Ovary (tissue), 9 donors: ENCODE data around the gene CD180. TPM values are rescaled to one million over a fixed set of nuclear protein-coding genes. Genes with fewer than 3 reads are reported as not detected.

Experiments
- DNase-seq, 5 donors: peaks; one replicate each; pipeline ENCODE4 v3.0.0-alpha.2; 2019 to 2020
- H3K27ac ChIP-seq, 2 donors: fragments of 200-600 bp; one replicate each; pipeline versions ENCODE4 v1.5.1 to v1.8.0; 2019 to 2022
- H3K27me3 ChIP-seq: fragments of 200-600 bp; one replicate; pipeline ENCODE4 v1.8.0; 2022
- H3K36me3 ChIP-seq: fragments of 200-600 bp; sonication (generic); one replicate; pipeline ENCODE4 v1.5.1; 2019
- H3K4me1 ChIP-seq: one replicate; pipeline ENCODE4 v1.8.1; 2013; ENCODE audit warnings: mild to moderate bottlenecking, moderate library complexity; ENCODE audit not compliant: insufficient read depth
- H3K4me3 ChIP-seq: fragments of 200-600 bp; sonication (generic); one replicate; pipeline ENCODE4 v1.5.1; 2017
- H3K9me3 ChIP-seq, 2 donors: fragments of 200-600 bp in 1 of 2; sonication (generic) in 1 of 2; one replicate each; pipeline versions ENCODE4 v1.5.1 to v1.8.1; 2013 to 2019; ENCODE audit warnings: mild to moderate bottlenecking in 1 of 2, moderate library complexity in 1 of 2
- EP300 ChIP-seq: sonication (generic); formaldehyde crosslinking; IDR thresholded peaks from one replicate; pipeline ENCODE4 v1.6.1; 2017; ENCODE audit warnings: antibody characterized with exemption
- POLR2A ChIP-seq: fragments of 450-650 bp; IDR thresholded peaks from one replicate; pipeline ENCODE4 v1.6.1; 2017; ENCODE audit warnings: antibody characterized with exemption, mild to moderate bottlenecking, moderate library complexity
- WGBS, 3 donors: extraction: QIAGEN DNeasy Blood & Tissue Kit in 1 of 3; methylation state at CpG; one replicate each; pipeline versions ENCODE4 v1.1.5 to v1.1.7; 2013 to 2017; 5-methylcytosine and 5-hydroxymethylcytosine counted together
- intact Hi-C, 4 donors: fragments of 100-400 bp; cut with DNase I; formaldehyde crosslinking; loops; one replicate each; pipeline versions ENCODE4 v1.11.0 to v1.15.1; 2022 to 2023
- polyA plus RNA-seq, 2 donors: library from polyadenylated mRNA; stranded (reverse); fragments of 200-250 nt in 1 of 2; fragments of 350-450 nt in 1 of 2; fragmentation: Illumina TruSeq in 1 of 2; extraction: RNeasy Lipid Tissue Mini Kit (QIAGEN cat#74804) in 1 of 2; gene quantifications; one replicate each; pipeline ENCODE4 v1.2.3, GENCODE V29; 2013 to 2014
- total RNA-seq, 7 donors: library from RNA; depleted of rRNA in 2 of 7; stranded (reverse); fragments of >200 nt in 2 of 7; fragmentation: NEBNext Ultra II Directional in 3 of 7; extraction: Animal tissue kit (Norgen Biotek cat#: 25700) in 3 of 7; gene quantifications; one replicate each; pipeline versions ENCODE4 v1.1.0 to v1.2.4, GENCODE V29; 2016 to 2023
- TF ChIP-seq, protein P1 (sequence below), 3 donors: fragments of 450-650 bp in 2 of 3; fragments of 200-600 bp in 1 of 3; IDR thresholded peaks; one replicate each; pipeline versions ENCODE4 v1.5.1 to v1.8.0; 2016 to 2022; ENCODE audit warnings: antibody characterized with exemption in 3 of 3, mild to moderate bottlenecking in 1 of 3
- donor health status: DM: no; HTN: no; CAD: no; lungs with moderate emphysema.
- donor health status: DM: no; HTN: no; CAD: no.
- donor health status: Bipolar disorder and iron deficiency.
- donor health status: DM: yes; HTN: yes; CAD: no.
- donor health status: DM: no; HTN: no; CAD: no.
- donor health status: DM: yes; HTN: yes; CAD: no.

The CD180 gene
- total and polyA plus RNA-seq, 9 donors: 0.15 to 2.9 (median 0.30) TPM

DNA sequence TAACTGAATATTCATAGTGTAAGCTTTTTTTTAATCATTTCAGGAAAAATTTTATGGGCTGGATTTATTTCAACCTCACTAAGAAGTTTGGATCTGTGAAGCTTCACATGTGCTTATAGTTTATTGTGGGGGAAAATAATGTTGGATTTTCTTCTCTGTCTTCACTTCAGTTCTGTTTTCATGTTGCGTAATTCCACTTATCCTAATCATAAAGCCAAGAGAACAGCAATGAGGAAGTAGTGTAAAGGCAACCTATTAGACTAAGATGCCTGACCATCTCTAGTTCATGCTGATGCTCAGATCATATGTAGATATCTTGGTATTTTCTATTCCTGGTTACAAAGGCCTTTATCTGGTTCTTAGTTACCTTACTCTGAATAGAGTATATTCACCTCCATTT lies 50.0 kb downstream of the CD180 start:
- Histone ChIP-seq H3K9me3 (no peaks in the 10 kb centered on the region), H3K4me3 (no peak overlapping the region), H3K27me3 (no peaks in the 10 kb centered on the region), H3K27ac (no peak overlapping the region), H3K36me3 (no peaks in the 10 kb centered on the region), H3K4me1 (peaks cover 4% of the 10 kb centered on the region)
- TF ChIP-seq EP300: no peak
- TF ChIP-seq, protein P1, sequence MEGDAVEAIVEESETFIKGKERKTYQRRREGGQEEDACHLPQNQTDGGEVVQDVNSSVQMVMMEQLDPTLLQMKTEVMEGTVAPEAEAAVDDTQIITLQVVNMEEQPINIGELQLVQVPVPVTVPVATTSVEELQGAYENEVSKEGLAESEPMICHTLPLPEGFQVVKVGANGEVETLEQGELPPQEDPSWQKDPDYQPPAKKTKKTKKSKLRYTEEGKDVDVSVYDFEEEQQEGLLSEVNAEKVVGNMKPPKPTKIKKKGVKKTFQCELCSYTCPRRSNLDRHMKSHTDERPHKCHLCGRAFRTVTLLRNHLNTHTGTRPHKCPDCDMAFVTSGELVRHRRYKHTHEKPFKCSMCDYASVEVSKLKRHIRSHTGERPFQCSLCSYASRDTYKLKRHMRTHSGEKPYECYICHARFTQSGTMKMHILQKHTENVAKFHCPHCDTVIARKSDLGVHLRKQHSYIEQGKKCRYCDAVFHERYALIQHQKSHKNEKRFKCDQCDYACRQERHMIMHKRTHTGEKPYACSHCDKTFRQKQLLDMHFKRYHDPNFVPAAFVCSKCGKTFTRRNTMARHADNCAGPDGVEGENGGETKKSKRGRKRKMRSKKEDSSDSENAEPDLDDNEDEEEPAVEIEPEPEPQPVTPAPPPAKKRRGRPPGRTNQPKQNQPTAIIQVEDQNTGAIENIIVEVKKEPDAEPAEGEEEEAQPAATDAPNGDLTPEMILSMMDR (IDR thresholded peaks at IDR 0.05): no peak
- TF ChIP-seq POLR2A: no peak
- 85 to 92% (median 88%) methylated on average over 1 of the region's 1 CpG for WGBS, 3 donors
- DNase-seq: no peak
- intact Hi-C loops: loop anchor here in 1 of 4 donors (10.0 kb wide), 1 partner anchor 332 kb away; no protein-coding TSS in a partner anchor

- TF ChIP-seq POLR2A: no peak
- TF ChIP-seq, protein P1 (IDR thresholded peaks at IDR 0.05): no peak
- TF ChIP-seq EP300: no peak
- no peaks in the 10 kb centered on the region for H3K36me3 ChIP-seq
- H3K9me3 ChIP-seq: no peaks in the 10 kb centered on the region
- WGBS, 3 donors: 93 to 95% (median 94%) methylated on average over 2 of the region's 2 CpGs
- peaks cover 3% of the 10 kb centered on the region for H3K4me1 ChIP-seq
- H3K4me3 ChIP-seq: no peak overlapping the region
- H3K27ac ChIP-seq: no peak overlapping the region
- H3K27me3 ChIP-seq: no peaks in the 10 kb centered on the region
- intact Hi-C loops: loop anchor here in 2 of 4 donors (5.0 to 10.0 kb wide), 2 partner anchors 329 to 332 kb away; no protein-coding TSS in a partner anchor
- no peak for DNase-seq
These were observed 52.4 kb downstream of the CD180 start for GRCh38 chr5:67144183-67144639.

GRCh38 chr5:67143549-67143948 lies 53.0 kb downstream of the CD180 start:
- Histone ChIP-seq H3K27ac (no peak overlapping the region), H3K9me3 (no peaks in the 10 kb centered on the region), H3K4me1 (no peaks in the 10 kb centered on the region), H3K36me3 (no peaks in the 10 kb centered on the region), H3K27me3 (no peaks in the 10 kb centered on the region), H3K4me3 (no peak overlapping the region)
- TF ChIP-seq, protein P1 (IDR thresholded peaks at IDR 0.05): no peak
- DNase-seq: no peak
- intact Hi-C loops: loop anchor here in 2 of 4 donors (5.0 to 10.0 kb wide), 2 partner anchors 329 to 331 kb away; no protein-coding TSS in a partner anchor
- WGBS, 3 donors: 92 to 93% (median 93%) methylated on average over 2 of the region's 2 CpGs

- WGBS, 3 donors: 77 to 82% (median 78%) methylated on average over 8 of the region's 8 CpGs
These were observed 53.8 kb downstream of the CD180 start for GRCh38 chr5:67142816-67143215.

More at GRCh38 chr5:67142816-67143215, 53.8 kb downstream of the CD180 start:
- Histone ChIP-seq H3K27me3 (no peaks in the 10 kb centered on the region), H3K27ac (no peak overlapping the region), H3K36me3 (no peaks in the 10 kb centered on the region), H3K4me3 (no peak overlapping the region), H3K4me1 (no peaks in the 10 kb centered on the region), H3K9me3 (no peaks in the 10 kb centered on the region)
- intact Hi-C loops: loop anchor here in 2 of 4 donors (5.0 to 10.0 kb wide), 2 partner anchors 328 to 331 kb away; no protein-coding TSS in a partner anchor
- DNase-seq: no peak
- TF ChIP-seq EP300: no peak
- no peak for TF ChIP-seq POLR2A
- TF ChIP-seq, protein P1 (IDR thresholded peaks at IDR 0.05): no peak
